ENCODE measurements around the gene ACOX3.

- TF ChIP-seq CTCF (conservative IDR thresholded peaks at IDR 0.05), result no peak
- TF ChIP-seq ZFX (IDR thresholded peaks at IDR 0.05), result no peak
These were observed 87.3 kb downstream of the ACOX3 start for GRCh38 chr4:8353158-8353669.
